GM19240 (cell line): ENCODE data around the gene HOXC11.

Source experiments
- DNase-seq: peaks from one replicate; pipeline ENCODE4 v3.0.0; 2011; ENCODE audit warnings: low spot score; ENCODE audit not compliant: insufficient read length

HOXC11 gene

GRCh38 chr12:53973236-53974042 is 513 bp downstream of the HOXC11 start:
- DNase-seq: no peak

GRCh38 chr12:53974084-53975063 is 1.4 kb downstream of the HOXC11 start, which contains the start of gene HOTAIR:
TSS of gene HOTAIR (minus strand) at chr12:53974954.
- DNase-seq: no peak

- no peak for DNase-seq
These were observed 2.1 kb downstream of the HOXC11 start for GRCh38 chr12:53975064-53975471.

- DNase-seq: no peak
These were observed 2.7 kb downstream of the HOXC11 start for GRCh38 chr12:53975479-53976152.

- no peak for DNase-seq
These were observed 3.4 kb downstream of the HOXC11 start for GRCh38 chr12:53976172-53976822.

GRCh38 chr12:53976823-53977595 is 4.1 kb downstream of the HOXC11 start:
- no peak for DNase-seq

GRCh38 chr12:53977596-53978445 is 4.9 kb downstream of the HOXC11 start:
- DNase-seq: no peak

- no peak for DNase-seq
These were observed 5.8 kb downstream of the HOXC11 start for GRCh38 chr12:53978477-53979356.

GRCh38 chr12:53980104-53980801 is 7.3 kb downstream of the HOXC11 start:
- DNase-seq: no peak

- DNase-seq: no peak
These were observed 8.0 kb downstream of the HOXC11 start for GRCh38 chr12:53980802-53981496.

- no peak for DNase-seq
These were observed 9.0 kb downstream of the HOXC11 start for GRCh38 chr12:53981634-53982565.

GRCh38 chr12:53982648-53983567 is 10.0 kb downstream of the HOXC11 start:
- no peak for DNase-seq

- no peak for DNase-seq
These were observed 10.6 kb downstream of the HOXC11 start for GRCh38 chr12:53983568-53983949.

GRCh38 chr12:53983950-53984572 is 11.1 kb downstream of the HOXC11 start:
- no peak for DNase-seq
